Measurements from ENCODE around the gene CYRIA. TPM values are rescaled to one million over a fixed set of nuclear protein-coding genes. Genes with fewer than 3 reads are reported as not detected.

CYRIA gene
- polyA plus RNA-seq, 1 donor (not counting 4 experiments of a cell fraction or from before 2014, with no cell fraction given), result 0.79 TPM

- Histone ChIP-seq H3K9me1 (ENCODE audit: control insufficient read depth, extremely low read depth, insufficient read depth, low read length) (no peaks in the 10 kb centered on the region), H3K9ac (ENCODE audit: control insufficient read depth, extremely low read depth, insufficient read depth, low read length) (no peak overlapping the region), H3K27ac (ENCODE audit: control insufficient read depth, insufficient read depth, low read length) (no peak overlapping the region), H3K4me1 (ENCODE audit: control insufficient read depth, extremely low read depth, insufficient read depth, low read length) (peaks cover 8% of the 10 kb centered on the region), H3K4me2 (ENCODE audit: control insufficient read depth, extremely low read depth, insufficient read depth, low read depth, low read length) (peak overlapping the region; percentile 73), H3K36me3 (ENCODE audit: control insufficient read depth in 2 of 2, extremely low read depth in 1 of 2, insufficient read depth in 2 of 2, low read length in 2 of 2) (no peaks in the 10 kb centered on the region), H3K4me3 (ENCODE audit: control insufficient read depth in 2 of 3, extremely low read depth in 1 of 3, insufficient read depth in 2 of 3, low read depth in 1 of 3, low read length in 3 of 3) (peak overlapping the region; percentile 23 to 44 (median 43)), H3K9me3 (ENCODE audit: control insufficient read depth, low read depth, low read length) (no peaks in the 10 kb centered on the region), H2AFZ (ENCODE audit: control insufficient read depth, low read length) (no peak overlapping the region), H3K79me2 (ENCODE audit: control insufficient read depth, insufficient read depth, low read length) (no peaks in the 10 kb centered on the region), H3K27me3 (ENCODE audit: control insufficient read depth, extremely low read depth, insufficient read depth, low read length) (peaks cover 39% of the 10 kb centered on the region), H4K20me1 (ENCODE audit: control insufficient read depth, extremely low read depth, insufficient read depth, low read length) (no peaks in the 10 kb centered on the region)
- TF ChIP-seq CTCF (optimal IDR thresholded peaks at IDR 0.05 in 1 of 3, IDR thresholded peaks at IDR 0.05 in 1 of 3, conservative IDR thresholded peaks at IDR 0.05 in 1 of 3; ENCODE audit: extremely low read depth in 1 of 3, insufficient read depth in 2 of 3, low read length in 3 of 3), result no peak
- TF ChIP-seq EZH2 (IDR thresholded peaks at IDR 0.05; ENCODE audit: low read length), result no peak
- FAIRE-seq (no peak), DNase-seq (ENCODE audit: low read depth, low spot score) (no peak)
- dilution Hi-C loops (cut with MboI; ENCODE audit: extremely low pct_ligation_motif_present, low sequenced_read_pairs), result no loop called here
Observed at GRCh38 chr2:16664809-16665747, 556 bp downstream of the CYRIA start.

GRCh38 chr2:16664052-16664731 lies 1.4 kb downstream of the CYRIA start:
- H3K4me2 ChIP-seq (ENCODE audit: control insufficient read depth, extremely low read depth, insufficient read depth, low read depth, low read length), result no peak overlapping the region

More at GRCh38 chr2:16664052-16664731, 1.4 kb downstream of the CYRIA start:
- H3K9me1 ChIP-seq (ENCODE audit: control insufficient read depth, extremely low read depth, insufficient read depth, low read length), result no peaks in the 10 kb centered on the region
- H3K36me3 ChIP-seq (ENCODE audit: control insufficient read depth in 2 of 2, extremely low read depth in 1 of 2, insufficient read depth in 2 of 2, low read length in 2 of 2), result no peaks in the 10 kb centered on the region
- DNase-seq (ENCODE audit: low read depth, low spot score) (no peak), FAIRE-seq (no peak)
- H3K27me3 ChIP-seq (ENCODE audit: control insufficient read depth, extremely low read depth, insufficient read depth, low read length), result peaks cover 44% of the 10 kb centered on the region
- no peak overlapping the region for H3K27ac ChIP-seq (ENCODE audit: control insufficient read depth, insufficient read depth, low read length)
- H3K9me3 ChIP-seq (ENCODE audit: control insufficient read depth, low read depth, low read length), result no peaks in the 10 kb centered on the region
- no peaks in the 10 kb centered on the region for H3K79me2 ChIP-seq (ENCODE audit: control insufficient read depth, insufficient read depth, low read length)
- no peaks in the 10 kb centered on the region for H4K20me1 ChIP-seq (ENCODE audit: control insufficient read depth, extremely low read depth, insufficient read depth, low read length)
- H3K4me3 ChIP-seq (ENCODE audit: control insufficient read depth in 2 of 3, extremely low read depth in 1 of 3, insufficient read depth in 2 of 3, low read depth in 1 of 3, low read length in 3 of 3), result no peak overlapping the region
- H3K4me1 ChIP-seq (ENCODE audit: control insufficient read depth, extremely low read depth, insufficient read depth, low read length), result peaks cover 8% of the 10 kb centered on the region
- dilution Hi-C loops (cut with MboI; ENCODE audit: extremely low pct_ligation_motif_present, low sequenced_read_pairs), result no loop called here
- no peak overlapping the region for H3K9ac ChIP-seq (ENCODE audit: control insufficient read depth, extremely low read depth, insufficient read depth, low read length)
- no peak for TF ChIP-seq EZH2 (IDR thresholded peaks at IDR 0.05; ENCODE audit: low read length)
- TF ChIP-seq CTCF (optimal IDR thresholded peaks at IDR 0.05 in 1 of 3, IDR thresholded peaks at IDR 0.05 in 1 of 3, conservative IDR thresholded peaks at IDR 0.05 in 1 of 3; ENCODE audit: extremely low read depth in 1 of 3, insufficient read depth in 2 of 3, low read length in 3 of 3), result no peak
- H2AFZ ChIP-seq (ENCODE audit: control insufficient read depth, low read length), result no peak overlapping the region
